ENCODE results near the gene APBA2. TPM values are rescaled to one million over a fixed set of nuclear protein-coding genes. Genes with fewer than 3 reads are reported as not detected.

Gene APBA2
- total RNA-seq, 1 donor from 2014 or later = 42.1 TPM

- peak; percentile 29 for DNase-seq (ENCODE audit: low read depth, low spot score)
These were observed 11.2 kb downstream of the APBA2 start for GRCh38 chr15:28896951-28897350.

- DNase-seq (ENCODE audit: low read depth, low spot score) = no peak
These were observed 12.2 kb downstream of the APBA2 start for GRCh38 chr15:28897861-28898585.

GRCh38 chr15:28899061-28899738, 13.4 kb downstream of the APBA2 start:
- DNase-seq (ENCODE audit: low read depth, low spot score) = no peak

GRCh38 chr15:28900041-28900891, 14.5 kb downstream of the APBA2 start:
- DNase-seq (ENCODE audit: low read depth, low spot score) = no peak

GRCh38 chr15:28900892-28901586, 15.3 kb downstream of the APBA2 start:
- DNase-seq (ENCODE audit: low read depth, low spot score) = no peak

- DNase-seq (ENCODE audit: low read depth, low spot score) = no peak
These were observed 15.8 kb downstream of the APBA2 start for GRCh38 chr15:28901587-28901980.

GRCh38 chr15:28901987-28902745, 16.4 kb downstream of the APBA2 start:
- no peak for DNase-seq (ENCODE audit: low read depth, low spot score)

GRCh38 chr15:28902856-28903255, 17.1 kb downstream of the APBA2 start:
- DNase-seq (ENCODE audit: low read depth, low spot score) = no peak

GRCh38 chr15:28903555-28903954, 17.8 kb downstream of the APBA2 start:
- DNase-seq (ENCODE audit: low read depth, low spot score) = no peak

GRCh38 chr15:28904003-28904402, 18.2 kb downstream of the APBA2 start:
- no peak for DNase-seq (ENCODE audit: low read depth, low spot score)

GRCh38 chr15:28904541-28905315, 19.0 kb downstream of the APBA2 start:
- DNase-seq (ENCODE audit: low read depth, low spot score) = no peak

- no peak for DNase-seq (ENCODE audit: low read depth, low spot score)
These were observed 21.7 kb downstream of the APBA2 start for GRCh38 chr15:28907338-28907960.

- no peak for DNase-seq (ENCODE audit: low read depth, low spot score)
These were observed 24.3 kb downstream of the APBA2 start for GRCh38 chr15:28909958-28910500.

GRCh38 chr15:28911310-28911931, 25.6 kb downstream of the APBA2 start:
- DNase-seq (ENCODE audit: low read depth, low spot score) = no peak

- DNase-seq (ENCODE audit: low read depth, low spot score) = no peak
These were observed 26.6 kb downstream of the APBA2 start for GRCh38 chr15:28912422-28912821.

- no peak for DNase-seq (ENCODE audit: low read depth, low spot score)
These were observed 27.5 kb downstream of the APBA2 start for GRCh38 chr15:28913171-28913765.

GRCh38 chr15:28914046-28914445, 28.3 kb downstream of the APBA2 start:
- no peak for DNase-seq (ENCODE audit: low read depth, low spot score)

- no peak for DNase-seq (ENCODE audit: low read depth, low spot score)
These were observed 28.8 kb downstream of the APBA2 start for GRCh38 chr15:28914483-28915023.

Data from pulmonary artery endothelial cell (primary cell).